Stimulated activated CD4-positive, alpha-beta T cell treated with anti-CD3 and anti-CD28 coated beads, Interleukin-15, amount 100 ng/mL, for 24 hours (primary cell): ENCODE results near the gene LDLRAD4.

Source experiments
- DNase-seq: peaks from one replicate; pipeline ENCODE4 v3.0.0-alpha.2; 2020

Gene LDLRAD4

DNA sequence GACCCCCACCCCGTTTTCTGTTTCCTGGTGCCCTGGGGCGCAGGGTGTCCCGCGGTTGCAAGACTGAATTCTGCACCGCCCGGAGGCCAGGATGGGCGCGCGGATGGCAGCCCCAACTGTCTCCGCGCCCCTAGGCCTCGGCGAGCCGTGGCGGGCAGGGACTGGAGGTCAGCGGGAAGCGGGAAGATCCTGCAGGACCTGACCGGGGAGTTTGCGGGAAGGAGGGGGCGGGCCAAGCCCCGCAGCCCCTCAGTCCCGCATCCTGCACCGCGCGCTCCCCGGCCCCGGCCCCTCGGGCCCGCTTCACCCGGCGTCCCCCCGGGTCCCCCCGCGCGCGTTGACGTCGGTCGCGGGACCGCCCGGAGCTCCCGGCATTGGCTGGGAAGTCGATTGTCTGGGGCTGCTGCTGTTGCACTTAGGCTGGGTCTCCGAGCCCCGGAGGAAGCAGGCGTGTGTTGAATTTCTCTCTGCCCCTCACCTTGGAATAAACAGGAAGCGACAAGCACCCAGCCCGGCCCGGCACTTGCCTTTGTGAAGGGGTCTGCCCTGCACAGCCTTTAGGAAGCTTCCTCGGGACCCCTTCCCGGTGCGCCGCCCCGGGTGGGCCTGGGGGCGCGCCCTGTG lies at the start of gene LDLRAD4:
TSS of gene LDLRAD4 (plus strand) at position 393 of the 624 bp plus-strand sequence.
- peak; percentile 58 for DNase-seq

- DNase-seq, result no peak
Observed at GRCh38 chr18:13173578-13174145, 44.9 kb upstream of the LDLRAD4 start.

- no peak for DNase-seq
Observed at GRCh38 chr18:13175266-13175665, 43.3 kb upstream of the LDLRAD4 start.

DNA sequence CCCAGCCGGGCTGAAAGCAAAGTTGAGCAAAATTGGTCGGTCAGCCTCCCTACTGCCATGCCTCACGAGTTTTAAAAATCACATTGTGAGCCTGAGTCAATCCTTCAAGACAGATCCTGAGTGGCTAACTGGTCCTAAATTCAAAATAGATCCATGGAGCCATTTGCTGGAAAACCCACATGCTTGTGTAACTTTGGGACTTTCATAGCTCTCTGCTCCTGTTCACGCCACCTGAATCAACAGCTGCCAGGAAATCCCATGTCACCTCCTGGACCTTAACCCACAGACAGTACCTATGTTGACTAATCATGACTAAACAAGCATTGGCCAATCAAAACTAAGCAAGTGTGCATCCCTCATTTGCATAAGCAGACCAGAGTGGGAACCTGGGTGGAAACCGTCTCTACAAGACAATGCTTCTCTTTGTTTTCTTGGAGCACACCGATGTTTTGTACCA lies 42.8 kb upstream of the LDLRAD4 start:
- peak; percentile 16 for DNase-seq

GRCh38 chr18:13176847-13177246 lies 41.7 kb upstream of the LDLRAD4 start:
- DNase-seq, result no peak

DNA sequence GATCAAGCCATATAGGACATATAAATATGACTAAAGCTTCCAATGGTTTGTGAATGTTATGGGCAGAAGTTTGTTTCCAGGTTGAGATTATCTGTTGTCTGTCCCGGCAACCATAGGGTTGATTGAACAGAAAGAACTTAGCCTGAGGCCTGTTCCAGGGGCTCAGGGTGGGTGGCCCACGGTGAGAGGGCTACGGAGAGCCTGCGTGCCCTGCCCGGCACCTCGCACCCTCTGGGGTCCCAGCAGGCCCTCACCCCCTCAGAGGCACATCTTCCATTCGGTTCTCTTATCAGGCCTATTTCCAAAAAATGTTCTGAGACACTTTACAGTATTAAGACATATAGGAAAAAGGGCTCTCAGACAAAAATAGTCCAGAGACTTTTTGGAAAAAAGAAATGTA lies 40.4 kb upstream of the LDLRAD4 start:
- no peak for DNase-seq

- peak; percentile 20 for DNase-seq
Observed at GRCh38 chr18:13178976-13179375, 39.6 kb upstream of the LDLRAD4 start.

- DNase-seq, result peak; percentile 21
Observed at GRCh38 chr18:13179566-13180113, 38.9 kb upstream of the LDLRAD4 start.

GRCh38 chr18:13180614-13181375 lies 37.8 kb upstream of the LDLRAD4 start:
- no peak for DNase-seq

DNA sequence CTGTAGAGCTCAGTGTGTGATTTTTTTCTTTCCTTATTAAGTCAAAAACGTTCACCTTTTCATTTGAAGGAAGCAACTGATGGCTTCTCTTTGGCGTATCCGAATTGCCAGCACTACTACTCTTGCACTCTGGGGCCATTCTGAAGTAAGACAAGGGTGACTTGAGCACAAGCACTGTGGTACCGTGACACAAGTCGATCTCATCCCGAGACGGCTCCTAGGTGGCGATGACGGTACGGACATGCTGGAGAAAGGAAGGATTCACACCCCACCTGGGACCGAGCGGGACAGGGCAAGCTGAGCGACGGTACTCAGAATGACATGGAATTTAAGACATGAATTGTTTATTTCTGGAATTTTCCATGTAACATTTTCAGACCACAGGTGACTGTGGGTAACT lies 36.8 kb upstream of the LDLRAD4 start:
- DNase-seq, result no peak

- no peak for DNase-seq
Observed at GRCh38 chr18:13183359-13183758, 35.2 kb upstream of the LDLRAD4 start.

DNA sequence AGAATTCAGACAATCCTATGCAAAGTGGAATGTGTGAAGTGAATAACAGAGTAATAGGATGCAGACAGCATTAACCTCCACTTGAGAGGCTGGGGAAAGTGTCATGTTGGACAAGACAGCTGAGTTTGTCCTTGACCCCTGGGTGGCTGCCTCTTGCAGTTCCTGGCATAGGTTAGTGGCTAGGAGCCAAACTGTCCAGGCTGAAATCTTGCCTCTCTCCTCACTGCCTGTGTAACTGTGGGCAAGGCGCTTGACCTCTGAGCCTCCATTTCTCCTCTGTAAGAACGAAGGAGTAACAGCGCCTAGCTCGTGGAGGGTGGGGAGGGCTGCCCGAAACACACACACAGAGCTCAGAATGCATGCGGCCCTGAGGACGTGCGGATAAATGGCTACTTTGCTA lies 34.8 kb upstream of the LDLRAD4 start:
- no peak for DNase-seq

- no peak for DNase-seq
Observed at GRCh38 chr18:13184396-13184795, 34.2 kb upstream of the LDLRAD4 start.

DNA sequence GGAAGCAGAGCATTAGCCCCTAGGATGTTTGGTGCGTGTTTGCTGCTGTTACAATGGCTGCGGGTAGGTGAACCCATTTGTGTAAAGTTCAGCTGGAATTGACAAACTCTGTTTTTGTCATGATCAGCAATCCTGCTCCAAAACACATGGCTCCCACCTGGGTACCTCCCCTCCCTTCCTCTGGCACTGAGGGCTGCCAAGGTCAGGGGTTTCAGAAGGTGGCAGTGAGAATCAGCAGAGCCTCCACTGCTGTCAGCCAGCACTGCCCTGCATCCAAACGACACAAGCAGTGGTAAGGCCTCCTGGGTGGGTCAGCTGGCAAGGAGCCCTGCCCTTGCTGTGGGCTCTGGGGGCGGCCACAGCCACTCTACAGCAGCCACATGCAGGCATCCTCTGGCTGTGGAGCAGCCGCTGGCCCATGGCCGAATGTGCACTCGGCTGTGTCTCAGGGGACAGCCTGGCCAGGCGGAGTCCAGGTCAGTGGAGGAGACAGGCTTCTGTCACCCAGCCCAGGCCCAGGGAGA lies 32.8 kb upstream of the LDLRAD4 start:
- no peak for DNase-seq

- no peak for DNase-seq
Observed at GRCh38 chr18:13186687-13187086, 31.9 kb upstream of the LDLRAD4 start.

- DNase-seq, result no peak
Observed at GRCh38 chr18:13187498-13187897, 31.1 kb upstream of the LDLRAD4 start.

DNA sequence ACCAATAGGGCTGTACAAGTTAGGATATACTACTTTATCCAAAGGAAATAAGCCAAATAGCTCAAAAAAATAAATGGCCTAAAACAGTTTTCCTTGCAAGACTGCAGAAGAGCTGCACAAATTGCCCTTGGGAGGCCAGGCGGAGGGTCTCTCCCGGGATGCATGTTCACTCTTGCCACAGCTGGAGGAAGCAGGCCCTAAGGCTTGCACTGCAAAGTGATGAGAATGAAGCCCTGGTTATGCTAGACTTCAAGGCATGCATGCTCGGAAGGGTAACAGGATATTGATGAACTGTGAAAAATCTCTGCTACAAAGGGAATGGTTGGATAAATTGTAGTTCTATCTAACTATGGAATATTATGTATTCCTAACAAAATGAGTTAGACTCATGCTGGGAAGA lies 27.5 kb upstream of the LDLRAD4 start:
- no peak for DNase-seq

GRCh38 chr18:13191779-13192178 lies 26.8 kb upstream of the LDLRAD4 start:
- no peak for DNase-seq

GRCh38 chr18:13192970-13193369 lies 25.6 kb upstream of the LDLRAD4 start:
- no peak for DNase-seq

DNA sequence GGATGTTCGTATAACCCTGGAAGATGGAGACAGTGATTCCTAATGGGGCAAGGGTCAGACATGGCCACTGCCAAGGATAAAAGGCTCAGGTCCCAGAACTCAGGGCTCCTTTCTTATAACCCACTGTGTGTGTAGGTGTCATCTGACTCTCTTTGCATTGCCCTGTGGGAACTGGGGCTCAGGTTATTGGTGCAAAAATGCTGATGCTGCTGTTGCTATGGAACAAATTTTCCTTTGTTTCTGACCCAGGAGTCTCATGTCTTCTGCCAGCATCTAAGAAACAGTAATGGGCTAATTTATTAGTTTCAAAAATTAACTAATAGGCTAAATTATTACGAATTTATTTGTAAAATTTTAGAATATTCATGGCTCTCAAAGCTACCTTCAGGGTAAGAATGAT lies 24.3 kb upstream of the LDLRAD4 start:
- DNase-seq, result no peak

GRCh38 chr18:13198701-13199100 lies 19.9 kb upstream of the LDLRAD4 start:
- no peak for DNase-seq

DNA sequence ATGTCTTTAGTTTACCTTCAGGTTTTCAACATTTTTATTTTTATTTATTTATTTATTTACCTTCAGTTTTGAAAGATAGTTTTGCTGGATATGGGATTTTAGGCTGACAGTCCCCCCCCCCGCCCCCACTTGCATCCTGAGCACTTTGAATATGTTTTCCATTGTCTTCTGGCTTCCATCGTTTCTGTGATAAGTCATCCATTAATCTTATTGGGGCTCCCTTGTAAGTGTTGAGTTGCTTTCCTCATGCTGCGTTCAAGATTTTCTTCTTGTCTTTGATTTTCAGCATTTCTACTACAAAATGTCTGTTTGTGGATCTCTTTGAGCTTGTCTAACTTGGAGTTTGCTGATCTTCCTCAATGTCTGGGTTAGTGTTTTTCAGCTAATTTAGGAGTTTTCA lies 19.4 kb upstream of the LDLRAD4 start:
- DNase-seq, result no peak

DNA sequence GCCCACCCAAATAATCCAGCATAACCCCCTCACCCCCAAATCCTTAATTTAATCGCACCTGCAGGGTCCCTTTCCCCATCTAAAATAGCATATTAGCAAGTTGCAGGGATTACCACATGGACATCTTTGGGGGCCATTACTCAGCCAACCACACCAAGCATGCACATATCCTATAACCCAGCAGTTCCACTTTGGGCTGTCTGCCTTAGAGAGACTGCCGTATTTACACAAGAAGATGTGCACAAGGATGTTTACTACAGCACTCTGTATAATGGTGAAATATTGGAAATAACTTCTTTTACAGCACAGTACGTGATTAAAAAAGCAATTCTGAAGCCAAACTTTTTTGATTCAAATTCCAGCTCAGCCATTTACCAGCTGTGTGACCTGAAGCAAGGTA lies 17.3 kb upstream of the LDLRAD4 start:
- no peak for DNase-seq

DNA sequence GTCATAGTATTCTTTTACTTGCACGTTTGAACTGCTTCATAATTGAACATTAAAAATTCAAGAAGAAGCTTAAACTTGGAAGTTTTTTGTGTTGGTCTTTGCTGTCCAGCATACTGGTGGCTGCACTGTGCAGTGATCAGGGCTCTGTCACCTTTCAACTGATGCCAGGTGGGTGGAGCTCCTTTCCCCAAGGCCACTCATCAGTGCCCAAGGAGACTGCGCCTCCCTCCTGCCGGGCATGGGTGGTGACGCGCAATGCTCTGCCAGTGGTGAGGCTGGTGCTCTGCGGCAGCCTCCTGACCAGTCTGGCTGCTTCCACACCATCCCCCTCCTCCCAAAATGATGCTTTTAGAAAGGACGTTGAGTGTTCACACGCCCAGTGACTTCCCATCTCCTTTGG lies 16.0 kb upstream of the LDLRAD4 start:
- no peak for DNase-seq
